Kidney capillary endothelial cell (primary cell): ENCODE results near the gene SF3B6.
"Not testable (repeated sequence)": the region's sequence is repeated elsewhere in the genome, so short reads cannot be mapped to it uniquely, and the experiment has no call there.

Source experiments
- DNase-seq: peaks from one replicate; pipeline ENCODE4 v3.0.0-alpha.2; 2018; ENCODE audit warnings: low spot score

SF3B6 gene

GRCh38 chr2:24050041-24050979, 25.8 kb downstream of the SF3B6 start:
- no peak for DNase-seq

- peak; percentile 37 for DNase-seq
These were observed 26.6 kb downstream of the SF3B6 start, which contains the start of gene FKBP1B for GRCh38 chr2:24049485-24050021. Gene FKBP1B (plus strand): TSS chr2:24049741. CDS start chr2:24049850, 109 bp downstream.

- DNase-seq, result no peak
These were observed 27.2 kb downstream of the SF3B6 start for GRCh38 chr2:24048769-24049484.

- DNase-seq, result no peak
These were observed 28.5 kb downstream of the SF3B6 start for GRCh38 chr2:24047703-24048033.

GRCh38 chr2:24046930-24047702, 29.0 kb downstream of the SF3B6 start, which contains the start of gene WDCP:
Gene WDCP (minus strand): TSS chr2:24047391. CDS start chr2:24039494, 7,897 bp downstream.
- peak; percentile 98 for DNase-seq

- DNase-seq, result no peak
These were observed 29.6 kb downstream of the SF3B6 start for GRCh38 chr2:24046599-24046929.

GRCh38 chr2:24045511-24046508, 30.3 kb downstream of the SF3B6 start:
- DNase-seq, result no peak

- DNase-seq, result not testable (repeated sequence)
These were observed 33.0 kb downstream of the SF3B6 start for GRCh38 chr2:24043133-24043532.

GRCh38 chr2:24040511-24040910, 35.6 kb downstream of the SF3B6 start:
- DNase-seq, result no peak

GRCh38 chr2:24038786-24039499, 37.2 kb downstream of the SF3B6 start:
- DNase-seq, result no peak

- no peak for DNase-seq
These were observed 49.9 kb downstream of the SF3B6 start for GRCh38 chr2:24026233-24026632.

GRCh38 chr2:24024996-24025663, 51.0 kb downstream of the SF3B6 start:
- DNase-seq, result no peak

- DNase-seq, result no peak
These were observed 52.1 kb downstream of the SF3B6 start for GRCh38 chr2:24024018-24024417.

- DNase-seq, result no peak
These were observed 53.1 kb downstream of the SF3B6 start for GRCh38 chr2:24022975-24023575.

- DNase-seq, result no peak
These were observed 53.7 kb downstream of the SF3B6 start for GRCh38 chr2:24022324-24022974.

- no peak for DNase-seq
These were observed 54.8 kb downstream of the SF3B6 start for GRCh38 chr2:24021122-24021998.

- no peak for DNase-seq
These were observed 55.9 kb downstream of the SF3B6 start for GRCh38 chr2:24020244-24020643.

- no peak for DNase-seq
These were observed 56.4 kb downstream of the SF3B6 start for GRCh38 chr2:24019729-24020128.
